Left lung (tissue), 10 donors: ENCODE data around the gene PTPN3. TPM values are rescaled to one million over a fixed set of nuclear protein-coding genes. Genes with fewer than 3 reads are reported as not detected.

Source experiments
- ATAC-seq: fragments of 200-7000 bp; cut with Tn5 transposase; one replicate; pipeline ENCODE4 v1.9.1; 2020; ENCODE audit warnings: moderate library complexity
- DNase-seq, 4 donors: peaks; one replicate each; pipeline ENCODE4 v3.0.0-alpha.2; 2013 to 2020
- H3K27ac ChIP-seq, 2 donors: fragments of 200-600 bp; sonication (generic) in 1 of 2; one replicate each; pipeline versions ENCODE4 v1.5.0 to v1.8.0; 2020 to 2021
- H3K27me3 ChIP-seq, 2 donors: fragments of 200-600 bp; sonication (generic) in 1 of 2; one replicate each; pipeline versions ENCODE4 v1.5.0 to v1.8.0; 2020 to 2021
- H3K36me3 ChIP-seq, 2 donors: fragments of 200-600 bp; sonication (generic) in 1 of 2; one replicate each; pipeline versions ENCODE4 v1.5.0 to v1.8.0; 2020 to 2021
- H3K4me1 ChIP-seq, 2 donors: fragments of 200-600 bp; one replicate each; pipeline ENCODE4 v1.8.0; 2021
- H3K4me3 ChIP-seq, 2 donors: fragments of 200-600 bp; sonication (generic) in 1 of 2; one replicate each; pipeline versions ENCODE4 v1.5.0 to v1.8.0; 2020 to 2021; ENCODE audit warnings: mild to moderate bottlenecking in 1 of 2
- H3K9me3 ChIP-seq, 2 donors: fragments of 200-600 bp; sonication (generic) in 1 of 2; one replicate each; pipeline versions ENCODE4 v1.5.0 to v1.8.0; 2020 to 2021
- CTCF ChIP-seq, 2 donors: fragments of 200-600 bp; sonication (generic) in 1 of 2; IDR thresholded peaks; one replicate each; pipeline versions ENCODE4 v1.5.0 to v1.8.0; 2021; ENCODE audit warnings: antibody characterized with exemption in 2 of 2
- intact Hi-C, 2 donors: fragments of 100-400 bp; cut with DNase I; formaldehyde crosslinking; loops; one replicate each; pipeline versions ENCODE4 v1.11.2 to v1.14.2; 2022
- polyA plus RNA-seq, 6 donors: library from polyadenylated mRNA; unstranded; fragments of 120-200 nt; gene quantifications; one replicate each; pipeline ENCODE4 v1.2.1, GENCODE V29; 2013; ENCODE audit not compliant: insufficient read length in 6 of 6
- total RNA-seq, 2 donors: library from RNA; stranded (reverse); fragmentation: NEBNext Ultra II Directional; extraction: Animal tissue kit (Norgen Biotek cat#: 25700); gene quantifications; one replicate each; pipeline ENCODE4 v1.2.1, GENCODE V29; 2021
- donor health status: DM: no; HTN: yes; CAD: no.
- donor health status: DM: no; HTN: no; CAD: no.

Gene PTPN3
- total and polyA plus RNA-seq, 8 donors, result 7.7 to 16.6 (median 15.7) TPM

- DNase-seq, result no peak
- Histone ChIP-seq H3K27ac (no peak overlapping the region), H3K36me3 (no peaks in the 10 kb centered on the region), H3K27me3 (peaks cover 0 to 14% of the 10 kb centered on the region in 2 donors), H3K4me1 (no peaks in the 10 kb centered on the region), H3K9me3 (no peaks in the 10 kb centered on the region), H3K4me3 (no peak overlapping the region)
- TF ChIP-seq CTCF (IDR thresholded peaks at IDR 0.05), result no peak
- ATAC-seq, result no peak
- intact Hi-C loops, result no loop called here
Observed at GRCh38 chr9:109399258-109399767, 98.8 kb downstream of the PTPN3 start.

GRCh38 chr9:109391176-109391575 lies 106.9 kb downstream of the PTPN3 start:
- peaks cover 0 to 16% of the 10 kb centered on the region in 2 donors for H3K36me3 ChIP-seq
- no peaks in the 10 kb centered on the region for H3K27me3 ChIP-seq
- TF ChIP-seq CTCF (IDR thresholded peaks at IDR 0.05), result no peak
- H3K27ac ChIP-seq, result no peak overlapping the region
- H3K4me3 ChIP-seq, result no peak overlapping the region
- DNase-seq (peak in 1 of 4 donors; percentile 21), ATAC-seq (no peak)
- intact Hi-C loops, result no loop called here
- no peaks in the 10 kb centered on the region for H3K9me3 ChIP-seq
- no peaks in the 10 kb centered on the region for H3K4me1 ChIP-seq

GRCh38 chr9:109387856-109388255 lies 110.3 kb downstream of the PTPN3 start:
- H3K27me3 ChIP-seq, result no peaks in the 10 kb centered on the region
- no peaks in the 10 kb centered on the region for H3K9me3 ChIP-seq
- ATAC-seq, result no peak
- no peak for TF ChIP-seq CTCF (IDR thresholded peaks at IDR 0.05)
- DNase-seq, result no peak
- no peak overlapping the region for H3K4me3 ChIP-seq
- H3K36me3 ChIP-seq, result peaks cover 0 to 27% of the 10 kb centered on the region in 2 donors
- no peak overlapping the region for H3K27ac ChIP-seq
- intact Hi-C loops, result no loop called here
- no peaks in the 10 kb centered on the region for H3K4me1 ChIP-seq

GRCh38 chr9:109387206-109387605 lies 110.9 kb downstream of the PTPN3 start:
- no peaks in the 10 kb centered on the region for H3K27me3 ChIP-seq
- H3K9me3 ChIP-seq, result no peaks in the 10 kb centered on the region
- DNase-seq (no peak), ATAC-seq (no peak)
- intact Hi-C loops, result no loop called here
- TF ChIP-seq CTCF (IDR thresholded peaks at IDR 0.05), result no peak
- no peak overlapping the region for H3K4me3 ChIP-seq
- H3K36me3 ChIP-seq, result peaks cover 0 to 27% of the 10 kb centered on the region in 2 donors
- no peaks in the 10 kb centered on the region for H3K4me1 ChIP-seq
- no peak overlapping the region for H3K27ac ChIP-seq

- Histone ChIP-seq H3K4me1 (no peaks in the 10 kb centered on the region), H3K27ac (no peak overlapping the region), H3K36me3 (peaks cover 0 to 20% of the 10 kb centered on the region in 2 donors), H3K4me3 (no peak overlapping the region), H3K27me3 (no peaks in the 10 kb centered on the region), H3K9me3 (no peaks in the 10 kb centered on the region)
- DNase-seq (no peak), ATAC-seq (no peak)
- no peak for TF ChIP-seq CTCF (IDR thresholded peaks at IDR 0.05)
- intact Hi-C loops, result no loop called here
Observed at GRCh38 chr9:109385499-109385898, 112.6 kb downstream of the PTPN3 start.
